HG03159 (cell line): ENCODE data around the gene TAF8.
"Not testable (repeated sequence)": the region's sequence is repeated elsewhere in the genome, so short reads cannot be mapped to it uniquely, and the experiment has no call there.

Experiments used
- ATAC-seq: cut with Tn5 transposase; IDR thresholded peaks from one replicate; pipeline ENCODE4 v1.9.1; 2021; ENCODE audit warnings: mild to moderate bottlenecking, moderate library complexity; ENCODE audit not compliant: unreplicated experiment

Gene TAF8

GRCh38 chr6:42050297-42051267 is at the start of gene TAF8:
Gene TAF8, plus strand, starts transcription at chr6:42050524. Its CDS starts 18 bp downstream, at chr6:42050542.
- ATAC-seq, result peak; percentile 74

- ATAC-seq, result no peak
These were observed 48.8 kb upstream of the TAF8 start for GRCh38 chr6:42001506-42001905.

- ATAC-seq, result not testable (repeated sequence)
These were observed 46.7 kb upstream of the TAF8 start for GRCh38 chr6:42003658-42004057.

GRCh38 chr6:42007286-42008137 is 42.8 kb upstream of the TAF8 start:
- ATAC-seq, result no peak

- ATAC-seq, result not testable (repeated sequence)
These were observed 42.2 kb upstream of the TAF8 start for GRCh38 chr6:42008138-42008528.

GRCh38 chr6:42009844-42010184 is 40.5 kb upstream of the TAF8 start:
- no peak for ATAC-seq

- ATAC-seq, result no peak
These were observed 40.0 kb upstream of the TAF8 start for GRCh38 chr6:42010185-42010891.

GRCh38 chr6:42010909-42011308 is 39.4 kb upstream of the TAF8 start:
- ATAC-seq, result no peak

GRCh38 chr6:42012501-42013133 is 37.7 kb upstream of the TAF8 start:
- ATAC-seq, result no peak

GRCh38 chr6:42013134-42013516 is 37.2 kb upstream of the TAF8 start:
- no peak for ATAC-seq

GRCh38 chr6:42017021-42017643 is 33.2 kb upstream of the TAF8 start:
- ATAC-seq, result no peak

- no peak for ATAC-seq
These were observed 29.4 kb upstream of the TAF8 start for GRCh38 chr6:42020967-42021366.

GRCh38 chr6:42021847-42022754 is 28.2 kb upstream of the TAF8 start:
- ATAC-seq, result peak; percentile 34

- peak; percentile 4 for ATAC-seq
These were observed 27.5 kb upstream of the TAF8 start for GRCh38 chr6:42022755-42023384.

GRCh38 chr6:42025066-42025844 is 25.1 kb upstream of the TAF8 start:
- peak; percentile 68 for ATAC-seq

- ATAC-seq, result no peak
These were observed 24.5 kb upstream of the TAF8 start for GRCh38 chr6:42025845-42026243.

GRCh38 chr6:42026540-42026939 is 23.8 kb upstream of the TAF8 start:
- ATAC-seq, result no peak
